HEK293 (cell line): ENCODE measurements around the gene AP1G2.

Experiments used
- ATF2 ChIP-seq: fragments of 450-650 bp; formaldehyde crosslinking; IDR thresholded peaks from 2 replicates; pipeline ENCODE4 v1.5.1; 2016; ENCODE audit warnings: missing biosample characterization, missing genetic modification characterization, low read depth
- HOXC10 ChIP-seq: sonication (generic); formaldehyde crosslinking; IDR thresholded peaks from 2 replicates; pipeline ENCODE4 v1.8.1; 2023; ENCODE audit warnings: mild to moderate bottlenecking, missing genetic modification reagents
- IKZF3 ChIP-seq: fragments of 450-650 bp; IDR thresholded peaks from 2 replicates; pipeline ENCODE4 v1.5.0; 2018; ENCODE audit warnings: missing biosample characterization, mild to moderate bottlenecking, missing genetic modification characterization, moderate library complexity
- INSM2 ChIP-seq: fragments of 450-650 bp; formaldehyde crosslinking; IDR thresholded peaks from 2 replicates; pipeline ENCODE4 v1.5.1; 2016; ENCODE audit warnings: missing biosample characterization, missing genetic modification characterization
- PRDM10 ChIP-seq: fragments of 450-650 bp; formaldehyde crosslinking; IDR thresholded peaks from 2 replicates; pipeline ENCODE4 v1.5.1; 2016; ENCODE audit warnings: missing biosample characterization, missing genetic modification characterization
- PRDM6 ChIP-seq: fragments of 450-650 bp; formaldehyde crosslinking; IDR thresholded peaks from 2 replicates; pipeline ENCODE4 v1.5.1; 2017; ENCODE audit warnings: missing biosample characterization, missing genetic modification characterization
- SP7 ChIP-seq: fragments of 450-650 bp; formaldehyde crosslinking; IDR thresholded peaks from 2 replicates; pipeline ENCODE4 v1.5.1; 2016; ENCODE audit warnings: missing biosample characterization, missing genetic modification characterization
- TSHZ1 ChIP-seq: fragments of 450-650 bp; formaldehyde crosslinking; IDR thresholded peaks from 2 replicates; pipeline ENCODE4 v1.5.1; 2016; ENCODE audit warnings: missing biosample characterization, missing genetic modification characterization, borderline replicate concordance
- ZFP69B ChIP-seq: fragments of 450-650 bp; formaldehyde crosslinking; IDR thresholded peaks from 2 replicates; pipeline ENCODE4 v1.5.1; 2016; ENCODE audit warnings: missing biosample characterization, missing genetic modification characterization
- ZNF10 ChIP-seq: fragments of 450-650 bp; formaldehyde crosslinking; IDR thresholded peaks from 2 replicates; pipeline ENCODE4 v1.5.1; 2017; ENCODE audit warnings: missing biosample characterization, missing genetic modification characterization
- ZNF140 ChIP-seq: fragments of 450-650 bp; formaldehyde crosslinking; IDR thresholded peaks from 2 replicates; pipeline ENCODE4 v1.5.1; 2016; ENCODE audit warnings: missing biosample characterization, missing genetic modification characterization
- ZNF248 ChIP-seq: fragments of 450-650 bp; formaldehyde crosslinking; IDR thresholded peaks from 2 replicates; pipeline ENCODE4 v1.5.1; 2017; ENCODE audit warnings: missing biosample characterization, missing genetic modification characterization
- ZNF324 ChIP-seq: fragments of 450-650 bp; formaldehyde crosslinking; IDR thresholded peaks from 2 replicates; pipeline ENCODE4 v1.5.1; 2016; ENCODE audit warnings: missing biosample characterization, missing genetic modification characterization
- ZNF501 ChIP-seq: fragments of 450-650 bp; formaldehyde crosslinking; IDR thresholded peaks from 2 replicates; pipeline ENCODE4 v1.5.1; 2016; ENCODE audit warnings: missing biosample characterization, missing genetic modification characterization
- ZNF521 ChIP-seq: fragments of 450-650 bp; formaldehyde crosslinking; IDR thresholded peaks from 2 replicates; pipeline ENCODE4 v1.5.1; 2017; ENCODE audit warnings: missing biosample characterization, mild to moderate bottlenecking, missing genetic modification characterization
- ZNF558 ChIP-seq: fragments of 450-650 bp; formaldehyde crosslinking; IDR thresholded peaks from 2 replicates; pipeline ENCODE4 v1.5.1; 2016; ENCODE audit warnings: missing biosample characterization, missing genetic modification characterization
- ZNF561 ChIP-seq: fragments of 450-650 bp; IDR thresholded peaks from 2 replicates; pipeline ENCODE4 v1.5.1; 2018; ENCODE audit warnings: missing biosample characterization, missing genetic modification characterization, borderline replicate concordance
- ZNF624 ChIP-seq: fragments of 450-650 bp; formaldehyde crosslinking; IDR thresholded peaks from 2 replicates; pipeline ENCODE4 v1.5.1; 2017; ENCODE audit warnings: missing biosample characterization, missing genetic modification characterization
- ZNF629 ChIP-seq: fragments of 450-650 bp; formaldehyde crosslinking; IDR thresholded peaks from 2 replicates; pipeline ENCODE4 v1.5.1; 2017; ENCODE audit warnings: missing biosample characterization, missing genetic modification characterization
- ZNF654 ChIP-seq: fragments of 450-650 bp; formaldehyde crosslinking; IDR thresholded peaks from 2 replicates; pipeline ENCODE4 v1.5.1; 2016; ENCODE audit warnings: low read depth, missing biosample characterization, missing genetic modification characterization
- ZNF677 ChIP-seq: fragments of 450-650 bp; IDR thresholded peaks from 2 replicates; pipeline ENCODE4 v1.5.0; 2018; ENCODE audit warnings: missing biosample characterization, mild to moderate bottlenecking, missing genetic modification characterization, moderate library complexity
- ZNF747 ChIP-seq: fragments of 450-650 bp; formaldehyde crosslinking; IDR thresholded peaks from 2 replicates; pipeline ENCODE4 v1.5.1; 2016; ENCODE audit warnings: missing biosample characterization, missing genetic modification characterization
- TF ChIP-seq, protein P1 (sequence below): fragments of 450-650 bp; formaldehyde crosslinking; IDR thresholded peaks from 2 replicates; pipeline ENCODE4 v1.5.1; 2016; ENCODE audit warnings: missing biosample characterization, missing genetic modification characterization

The AP1G2 gene

GRCh38 chr14:23567186-23568020, at the start of gene AP1G2 (continued):
- TF ChIP-seq, protein P1, sequence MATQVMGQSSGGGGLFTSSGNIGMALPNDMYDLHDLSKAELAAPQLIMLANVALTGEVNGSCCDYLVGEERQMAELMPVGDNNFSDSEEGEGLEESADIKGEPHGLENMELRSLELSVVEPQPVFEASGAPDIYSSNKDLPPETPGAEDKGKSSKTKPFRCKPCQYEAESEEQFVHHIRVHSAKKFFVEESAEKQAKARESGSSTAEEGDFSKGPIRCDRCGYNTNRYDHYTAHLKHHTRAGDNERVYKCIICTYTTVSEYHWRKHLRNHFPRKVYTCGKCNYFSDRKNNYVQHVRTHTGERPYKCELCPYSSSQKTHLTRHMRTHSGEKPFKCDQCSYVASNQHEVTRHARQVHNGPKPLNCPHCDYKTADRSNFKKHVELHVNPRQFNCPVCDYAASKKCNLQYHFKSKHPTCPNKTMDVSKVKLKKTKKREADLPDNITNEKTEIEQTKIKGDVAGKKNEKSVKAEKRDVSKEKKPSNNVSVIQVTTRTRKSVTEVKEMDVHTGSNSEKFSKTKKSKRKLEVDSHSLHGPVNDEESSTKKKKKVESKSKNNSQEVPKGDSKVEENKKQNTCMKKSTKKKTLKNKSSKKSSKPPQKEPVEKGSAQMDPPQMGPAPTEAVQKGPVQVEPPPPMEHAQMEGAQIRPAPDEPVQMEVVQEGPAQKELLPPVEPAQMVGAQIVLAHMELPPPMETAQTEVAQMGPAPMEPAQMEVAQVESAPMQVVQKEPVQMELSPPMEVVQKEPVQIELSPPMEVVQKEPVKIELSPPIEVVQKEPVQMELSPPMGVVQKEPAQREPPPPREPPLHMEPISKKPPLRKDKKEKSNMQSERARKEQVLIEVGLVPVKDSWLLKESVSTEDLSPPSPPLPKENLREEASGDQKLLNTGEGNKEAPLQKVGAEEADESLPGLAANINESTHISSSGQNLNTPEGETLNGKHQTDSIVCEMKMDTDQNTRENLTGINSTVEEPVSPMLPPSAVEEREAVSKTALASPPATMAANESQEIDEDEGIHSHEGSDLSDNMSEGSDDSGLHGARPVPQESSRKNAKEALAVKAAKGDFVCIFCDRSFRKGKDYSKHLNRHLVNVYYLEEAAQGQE (tag by site-specific recombination): no peak
- TF ChIP-seq ZNF248: no peak
- no peak for TF ChIP-seq ATF2 (tag by site-specific recombination)
- TF ChIP-seq ZNF521 (tag by site-specific recombination): no peak
- peak; percentile 75 for TF ChIP-seq IKZF3
- peak; percentile 24; the same call in 1 of the 2 replicates for TF ChIP-seq ZNF561
- peak; percentile 43; the same call in 1 of the 2 replicates for TF ChIP-seq ZNF324 (tag by site-specific recombination)
- no peak for TF ChIP-seq ZNF140 (tag by site-specific recombination)
- TF ChIP-seq ZNF747: no peak
- TF ChIP-seq HOXC10: no peak
- no peak; the same call in 1 of the 2 replicates for TF ChIP-seq ZFP69B
- TF ChIP-seq TSHZ1: no peak
- no peak for TF ChIP-seq PRDM6
- no peak for TF ChIP-seq ZNF501 (tag by site-specific recombination)
- TF ChIP-seq ZNF10: peak; percentile 54; the same call in 1 of the 2 replicates
- no peak for TF ChIP-seq ZNF654
- no peak for TF ChIP-seq ZNF558 (tag by site-specific recombination)
- TF ChIP-seq SP7 (tag by site-specific recombination): peak; percentile 77
- TF ChIP-seq INSM2 (tag by site-specific recombination): no peak
- peak; percentile 62; the same call in 1 of the 2 replicates for TF ChIP-seq ZNF629 (tag by site-specific recombination)
- no peak for TF ChIP-seq ZNF624
- TF ChIP-seq ZNF677 (tag by site-specific recombination): no peak
- TF ChIP-seq PRDM10 (tag by site-specific recombination): no peak
